RWPE2 (cell line): ENCODE data around the gene GDF10.

Experiments used
- ATAC-seq: fragments of 200-7000 bp; cut with Tn5 transposase; 3 replicates; pipeline ENCODE4 v1.9.1; 2021; ENCODE audit warnings: low read depth
- DNase-seq: peaks from one replicate; pipeline ENCODE4 v3.0.0-alpha.2; 2020; ENCODE audit warnings: low spot score
- H3K27ac ChIP-seq: fragments of 450-650 bp; 2 replicates; pipeline ENCODE4 v1.5.1; 2017; ENCODE audit warnings: mild to moderate bottlenecking; ENCODE audit not compliant: poor library complexity, severe bottlenecking
- H3K27me3 ChIP-seq: fragments of 250-450 bp; sonication (Bioruptor Pico); 2 replicates; pipeline ENCODE4 v1.5.1; 2021; ENCODE audit warnings: mild to moderate bottlenecking, moderate library complexity; ENCODE audit not compliant: insufficient read depth, poor library complexity, severe bottlenecking
- H3K36me3 ChIP-seq: fragments of 250-450 bp; sonication (Bioruptor Pico); 2 replicates; pipeline ENCODE4 v1.5.1; 2020; ENCODE audit warnings: low read depth, mild to moderate bottlenecking, moderate library complexity
- H3K4me1 ChIP-seq: fragments of 250-450 bp; sonication (Bioruptor Pico); 2 replicates; pipeline ENCODE4 v1.5.1; 2021; ENCODE audit warnings: mild to moderate bottlenecking, moderate library complexity; ENCODE audit not compliant: insufficient read depth, poor library complexity, severe bottlenecking
- H3K4me3 ChIP-seq: fragments of 250-450 bp; sonication (Bioruptor Pico); 2 replicates; pipeline ENCODE4 v1.5.1; 2021; ENCODE audit warnings: mild to moderate bottlenecking, moderate library complexity; ENCODE audit not compliant: severe bottlenecking
- H3K9me3 ChIP-seq: fragments of 250-450 bp; sonication (Bioruptor Pico); 2 replicates; pipeline ENCODE4 v1.5.1; 2021; ENCODE audit warnings: mild to moderate bottlenecking, moderate library complexity; ENCODE audit not compliant: severe bottlenecking
- CTCF ChIP-seq: fragments of 450-650 bp; IDR thresholded peaks from one replicate; pipeline ENCODE4 v1.5.1; 2017; ENCODE audit warnings: mild to moderate bottlenecking, moderate library complexity; ENCODE audit not compliant: poor library complexity, severe bottlenecking

GDF10 gene

GRCh38 chr10:47325303-47326291, 25.6 kb downstream of the GDF10 start:
- Histone ChIP-seq H3K4me3 (no peak overlapping the region), H3K9me3 (no peaks in the 10 kb centered on the region), H3K36me3 (no peaks in the 10 kb centered on the region), H3K4me1 (no peaks in the 10 kb centered on the region), H3K27ac (no peak overlapping the region), H3K27me3 (no peaks in the 10 kb centered on the region)
- TF ChIP-seq CTCF, result no peak
- no peak for ATAC-seq
- peak; percentile 36 for DNase-seq

GRCh38 chr10:47326306-47326926, 26.4 kb downstream of the GDF10 start:
- Histone ChIP-seq H3K9me3 (no peaks in the 10 kb centered on the region), H3K36me3 (no peaks in the 10 kb centered on the region), H3K27me3 (no peaks in the 10 kb centered on the region), H3K4me3 (no peak overlapping the region), H3K4me1 (no peaks in the 10 kb centered on the region), H3K27ac (no peak overlapping the region)
- DNase-seq, result peak; percentile 23
- no peak for TF ChIP-seq CTCF
- ATAC-seq, result no peak

GRCh38 chr10:47326927-47327330, 26.9 kb downstream of the GDF10 start:
- no peaks in the 10 kb centered on the region for H3K36me3 ChIP-seq
- H3K27me3 ChIP-seq, result no peaks in the 10 kb centered on the region
- H3K4me3 ChIP-seq, result no peak overlapping the region
- no peaks in the 10 kb centered on the region for H3K4me1 ChIP-seq
- ATAC-seq (no peak), DNase-seq (peak; percentile 14)
- TF ChIP-seq CTCF, result no peak
- H3K27ac ChIP-seq, result no peak overlapping the region
- no peaks in the 10 kb centered on the region for H3K9me3 ChIP-seq

- Histone ChIP-seq H3K4me1 (no peaks in the 10 kb centered on the region), H3K27ac (no peak overlapping the region), H3K27me3 (peaks cover 11% of the 10 kb centered on the region), H3K36me3 (no peaks in the 10 kb centered on the region), H3K9me3 (no peaks in the 10 kb centered on the region), H3K4me3 (no peak overlapping the region)
- no peak for ATAC-seq
- TF ChIP-seq CTCF, result no peak
- peak; percentile 19 for DNase-seq
These were observed 29.9 kb downstream of the GDF10 start for GRCh38 chr10:47329855-47330254.
